GM21367 (cell line): ENCODE results near the gene CCDC71.

Experiments used
- ATAC-seq: cut with Tn5 transposase; IDR thresholded peaks from one replicate; pipeline ENCODE4 v1.9.1; 2021; ENCODE audit not compliant: unreplicated experiment

CCDC71 gene

GRCh38 chr3:49165771-49166751 is at the start of gene CCDC71:
Gene CCDC71, minus strand, starts transcription at chr3:49166331. Its CDS starts 2,123 bp downstream, at chr3:49164208.
- peak; percentile 61 for ATAC-seq

GRCh38 chr3:49213998-49214397 is 47.9 kb upstream of the CCDC71 start:
- no peak for ATAC-seq

- ATAC-seq, result no peak
Measured at GRCh38 chr3:49213541-49213943, 47.4 kb upstream of the CCDC71 start.

- no peak for ATAC-seq
Measured at GRCh38 chr3:49199900-49200281, 33.8 kb upstream of the CCDC71 start.

- no peak for ATAC-seq
Measured at GRCh38 chr3:49199239-49199899, 33.2 kb upstream of the CCDC71 start.

GRCh38 chr3:49198611-49199230 is 32.6 kb upstream of the CCDC71 start:
- ATAC-seq, result no peak

- ATAC-seq, result no peak
Measured at GRCh38 chr3:49198161-49198560, 32.0 kb upstream of the CCDC71 start.

GRCh38 chr3:49191741-49192140 is 25.6 kb upstream of the CCDC71 start:
- no peak for ATAC-seq

- no peak for ATAC-seq
Measured at GRCh38 chr3:49183873-49184272, 17.7 kb upstream of the CCDC71 start.

GRCh38 chr3:49182682-49183081 is 16.6 kb upstream of the CCDC71 start:
- ATAC-seq, result no peak

GRCh38 chr3:49181351-49181750 is 15.2 kb upstream of the CCDC71 start:
- ATAC-seq, result no peak

- no peak for ATAC-seq
Measured at GRCh38 chr3:49180116-49180515, 14.0 kb upstream of the CCDC71 start.

- ATAC-seq, result no peak
Measured at GRCh38 chr3:49177073-49177472, 10.9 kb upstream of the CCDC71 start.

- no peak for ATAC-seq
Measured at GRCh38 chr3:49175530-49175929, 9.4 kb upstream of the CCDC71 start.

- no peak for ATAC-seq
Measured at GRCh38 chr3:49174397-49174985, 8.4 kb upstream of the CCDC71 start.

- no peak for ATAC-seq
Measured at GRCh38 chr3:49173792-49174170, 7.7 kb upstream of the CCDC71 start.

GRCh38 chr3:49173116-49173791 is 7.1 kb upstream of the CCDC71 start:
- ATAC-seq, result no peak

GRCh38 chr3:49172551-49173041 is 6.5 kb upstream of the CCDC71 start:
- ATAC-seq, result no peak

- ATAC-seq, result no peak
Measured at GRCh38 chr3:49171775-49172500, 5.8 kb upstream of the CCDC71 start.
